GM19193 (cell line): ENCODE data around the gene C19orf25.

Experiments used
- POLR2A ChIP-seq: IDR thresholded peaks from 4 replicates; pipeline ENCODE4 v1.6.1; 2011; ENCODE audit not compliant: insufficient read depth, insufficient read length; ENCODE audit errors: extremely low read depth

Gene C19orf25

DNA sequence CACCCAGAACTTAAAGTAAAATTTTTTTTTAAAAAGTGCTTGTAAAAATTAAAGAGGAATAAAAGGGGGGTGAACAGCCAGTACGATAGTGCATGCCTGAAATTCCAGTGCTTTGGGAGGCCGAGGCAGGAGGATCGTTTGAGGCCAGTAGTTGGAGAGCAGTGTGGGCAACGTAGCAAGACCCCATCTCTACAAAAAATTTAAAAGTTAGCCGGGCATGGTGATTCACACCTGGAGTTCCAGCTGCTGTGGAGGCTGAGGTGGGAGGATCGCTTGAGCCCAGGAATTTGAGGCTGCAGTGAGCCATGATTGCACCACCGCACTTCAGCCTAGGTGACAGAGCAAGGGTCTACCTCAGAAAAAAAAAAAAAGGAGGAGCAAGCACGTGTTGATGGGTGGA is 26.0 kb upstream of the C19orf25 start:
- no peak for TF ChIP-seq POLR2A

DNA sequence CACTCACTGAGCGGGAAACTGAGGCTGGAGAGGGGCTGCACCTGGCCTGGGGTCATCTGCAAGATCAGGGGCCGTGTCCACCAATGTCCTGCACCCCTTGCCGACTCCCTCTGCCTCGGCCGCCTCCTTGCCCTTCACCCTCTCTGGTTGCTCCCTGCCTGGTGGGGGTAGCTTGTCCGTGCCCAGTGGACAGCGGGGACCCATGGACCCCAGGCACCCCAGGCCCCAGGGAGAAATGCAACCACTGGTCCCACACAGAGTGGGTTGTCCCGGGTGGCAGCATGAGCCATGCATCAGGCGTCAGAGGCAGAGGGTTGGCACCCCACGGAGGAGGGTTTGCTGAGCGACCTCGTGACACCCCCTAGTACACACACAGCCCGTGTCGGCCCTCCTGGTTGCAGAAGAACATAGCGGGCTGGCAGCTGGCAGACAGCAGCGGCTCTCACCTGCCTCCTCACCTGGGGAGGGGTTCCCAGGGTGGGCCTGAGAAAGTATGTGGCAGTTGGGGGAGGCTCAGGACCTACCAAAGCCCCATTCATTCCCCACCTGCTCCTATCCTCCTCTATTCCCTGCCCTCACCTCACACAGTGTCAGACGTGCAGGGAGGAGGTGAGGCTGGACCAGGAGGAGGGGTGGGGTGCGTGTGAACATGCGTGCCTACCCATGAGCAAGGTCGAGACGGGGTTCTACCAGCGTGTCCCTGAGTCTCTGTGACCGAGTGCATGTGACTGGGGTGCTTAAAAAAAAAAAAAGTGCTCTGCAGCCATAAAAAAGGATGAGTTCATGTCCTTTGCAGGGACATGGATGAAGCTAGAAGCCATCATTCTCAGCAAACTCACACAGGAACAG is 25.1 kb upstream of the C19orf25 start:
- TF ChIP-seq POLR2A, result no peak

DNA sequence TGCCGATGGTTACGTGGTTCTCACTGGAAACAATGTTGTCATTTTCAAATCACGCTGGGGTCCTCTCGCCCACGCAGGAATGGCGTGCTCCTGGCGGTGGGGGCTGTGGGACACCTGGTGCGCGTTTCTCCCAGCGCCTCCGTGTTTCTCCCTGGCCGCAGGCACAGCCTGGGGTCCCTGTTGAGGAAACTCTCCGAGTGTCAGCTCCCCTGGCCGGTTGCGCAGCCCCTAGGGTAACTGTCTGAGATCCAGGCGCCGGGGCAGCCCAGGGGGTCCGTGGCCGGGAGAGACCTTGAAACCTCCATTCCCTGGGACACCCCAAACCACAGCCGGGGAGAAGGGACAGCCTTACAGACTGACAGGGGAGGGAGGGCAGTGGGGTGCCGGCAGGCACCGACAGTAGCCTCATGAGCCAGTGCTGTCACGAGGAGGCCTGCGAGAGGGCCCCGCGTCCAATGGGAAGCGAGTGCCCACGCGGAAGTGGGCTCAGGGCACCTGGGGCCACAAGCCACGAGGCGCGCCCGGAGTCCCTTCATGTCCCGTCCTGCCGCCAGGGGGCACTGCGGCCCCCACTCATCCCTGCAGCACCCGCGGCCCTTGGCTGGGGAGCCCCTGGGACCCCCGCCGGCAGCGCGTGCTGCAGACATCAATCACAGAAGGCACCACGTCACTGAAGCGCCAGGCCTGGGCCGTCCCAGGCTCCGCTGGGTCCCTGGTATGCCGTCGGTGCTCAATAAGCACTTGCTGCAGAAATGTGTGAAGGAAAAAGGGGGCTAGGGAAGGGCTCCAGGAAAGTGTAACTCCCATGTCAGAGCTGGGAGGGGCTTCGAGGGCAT is 24.3 kb upstream of the C19orf25 start:
- TF ChIP-seq POLR2A, result no peak

DNA sequence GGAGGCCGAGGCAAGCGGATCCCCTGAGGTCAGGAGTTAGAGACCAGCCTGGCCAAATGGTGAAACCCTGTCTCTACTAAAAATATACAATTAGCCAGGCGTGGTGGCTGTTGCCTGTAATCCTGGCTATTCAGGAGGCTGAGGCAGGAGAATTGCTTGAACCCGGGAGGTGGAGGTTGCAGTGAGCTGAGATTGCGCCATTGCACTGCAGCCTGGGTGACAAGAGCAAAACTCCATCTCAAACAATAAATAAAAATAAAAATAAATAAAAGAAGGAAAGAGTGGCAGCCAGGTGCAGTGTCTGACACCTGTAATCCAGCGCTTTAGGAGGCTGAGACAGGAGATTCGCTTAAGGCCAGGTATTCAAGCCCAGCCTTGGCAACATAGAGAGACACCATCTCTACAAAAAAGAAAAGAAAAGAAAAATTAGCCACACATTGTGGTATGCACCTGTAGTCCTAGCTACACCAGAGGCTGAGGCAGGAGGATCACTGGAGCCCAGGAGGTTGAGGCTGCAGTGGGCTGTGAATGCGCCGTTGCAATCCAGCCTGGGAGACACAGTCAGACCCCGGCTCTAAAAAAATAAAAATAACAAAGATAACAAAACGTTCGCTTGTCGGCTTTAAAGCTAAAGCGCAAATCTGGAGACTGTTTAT is 23.5 kb upstream of the C19orf25 start:
- TF ChIP-seq POLR2A, result no peak

DNA sequence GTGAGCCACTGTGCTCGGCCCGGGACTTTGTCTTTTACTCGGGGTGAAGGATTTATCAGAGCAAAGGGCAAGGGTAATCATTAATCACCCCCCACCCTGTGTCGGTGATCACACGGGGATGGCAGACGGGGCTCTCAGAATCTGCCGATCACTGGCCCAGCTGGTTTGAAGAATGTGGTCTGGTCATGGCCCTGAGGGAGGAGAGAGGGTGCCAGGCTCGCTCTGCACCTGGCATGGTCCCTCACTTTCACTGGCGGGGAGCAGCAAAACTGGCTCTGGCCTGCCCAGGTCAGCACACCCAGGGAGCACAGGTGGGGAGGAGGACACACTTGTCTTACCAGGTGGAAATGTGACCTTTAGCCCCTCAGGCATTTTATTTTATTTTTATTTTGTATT is 22.2 kb upstream of the C19orf25 start:
- TF ChIP-seq POLR2A, result no peak

DNA sequence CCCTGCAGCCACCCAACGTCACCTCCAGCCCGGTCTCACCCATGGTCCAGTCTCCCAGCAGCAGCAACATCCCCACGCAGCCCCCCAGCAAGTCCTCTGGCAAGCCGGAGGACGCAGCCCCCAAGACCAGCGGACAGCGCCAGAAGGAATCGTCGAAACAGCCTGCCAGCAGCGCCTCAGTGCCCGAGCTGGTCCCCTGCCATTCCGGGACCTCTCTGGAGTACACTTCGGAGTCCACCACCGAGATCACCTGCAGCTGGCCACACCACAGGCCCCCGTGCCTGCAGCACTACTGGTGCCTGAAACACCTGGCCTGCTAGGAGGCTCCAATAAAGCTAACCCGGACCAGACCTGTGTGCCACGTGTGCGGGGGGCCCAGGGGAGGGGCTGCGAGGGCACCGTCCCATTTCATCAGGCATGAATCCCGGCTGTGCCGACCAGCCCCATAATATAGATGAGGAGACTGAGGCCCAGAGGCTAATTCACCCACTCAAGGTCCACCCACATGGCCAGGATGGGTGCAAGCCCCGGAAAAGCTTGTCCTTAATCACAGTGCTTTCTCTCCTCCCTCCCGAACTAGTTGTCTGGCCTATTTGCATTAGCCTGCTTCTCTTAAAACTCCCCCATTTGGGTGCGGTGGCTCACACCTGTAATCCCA is 18.7 kb upstream of the C19orf25 start:
- no peak for TF ChIP-seq POLR2A

DNA sequence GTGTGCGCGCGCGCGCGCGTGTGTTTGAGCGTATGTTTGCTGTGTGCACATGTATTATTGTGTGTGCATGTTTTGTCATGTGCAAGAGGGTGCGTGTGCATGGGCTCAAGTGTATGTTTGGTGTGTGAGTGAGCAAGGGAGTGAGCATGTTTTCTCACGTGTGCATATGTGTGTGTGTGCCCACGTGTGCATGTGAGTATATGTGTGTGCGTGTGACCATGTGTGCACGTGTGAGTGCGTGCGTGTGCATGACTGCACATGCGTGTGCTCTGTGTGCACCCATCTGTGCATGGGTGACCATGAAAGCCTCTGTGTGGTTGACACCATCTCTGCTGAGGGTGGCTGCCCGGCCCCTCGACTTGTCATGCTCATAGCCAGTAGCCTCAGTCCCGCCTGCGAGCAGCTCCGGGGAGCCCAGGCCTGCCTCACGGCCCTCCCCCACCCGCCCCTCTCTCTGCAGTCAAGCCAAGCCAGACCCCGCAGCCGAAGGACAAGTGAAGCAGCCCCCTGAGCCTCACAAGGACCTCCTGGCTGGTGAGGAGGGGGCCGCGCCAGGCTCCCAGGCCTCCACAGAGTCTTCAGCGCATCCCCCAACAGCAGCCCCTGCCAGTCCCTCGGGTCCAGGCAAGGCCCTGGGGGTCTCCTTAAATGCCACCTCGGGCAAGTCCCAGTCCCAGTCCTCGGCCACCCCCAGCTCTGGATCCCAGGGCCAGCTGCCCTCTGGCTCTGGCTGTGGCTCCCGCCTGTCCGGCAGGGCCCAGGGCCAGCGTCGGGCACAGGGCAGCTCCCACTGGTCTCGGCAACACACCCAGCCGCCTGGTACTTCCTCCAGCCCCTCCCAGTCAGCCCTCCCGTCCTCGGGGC is 17.9 kb upstream of the C19orf25 start:
- no peak for TF ChIP-seq POLR2A

DNA sequence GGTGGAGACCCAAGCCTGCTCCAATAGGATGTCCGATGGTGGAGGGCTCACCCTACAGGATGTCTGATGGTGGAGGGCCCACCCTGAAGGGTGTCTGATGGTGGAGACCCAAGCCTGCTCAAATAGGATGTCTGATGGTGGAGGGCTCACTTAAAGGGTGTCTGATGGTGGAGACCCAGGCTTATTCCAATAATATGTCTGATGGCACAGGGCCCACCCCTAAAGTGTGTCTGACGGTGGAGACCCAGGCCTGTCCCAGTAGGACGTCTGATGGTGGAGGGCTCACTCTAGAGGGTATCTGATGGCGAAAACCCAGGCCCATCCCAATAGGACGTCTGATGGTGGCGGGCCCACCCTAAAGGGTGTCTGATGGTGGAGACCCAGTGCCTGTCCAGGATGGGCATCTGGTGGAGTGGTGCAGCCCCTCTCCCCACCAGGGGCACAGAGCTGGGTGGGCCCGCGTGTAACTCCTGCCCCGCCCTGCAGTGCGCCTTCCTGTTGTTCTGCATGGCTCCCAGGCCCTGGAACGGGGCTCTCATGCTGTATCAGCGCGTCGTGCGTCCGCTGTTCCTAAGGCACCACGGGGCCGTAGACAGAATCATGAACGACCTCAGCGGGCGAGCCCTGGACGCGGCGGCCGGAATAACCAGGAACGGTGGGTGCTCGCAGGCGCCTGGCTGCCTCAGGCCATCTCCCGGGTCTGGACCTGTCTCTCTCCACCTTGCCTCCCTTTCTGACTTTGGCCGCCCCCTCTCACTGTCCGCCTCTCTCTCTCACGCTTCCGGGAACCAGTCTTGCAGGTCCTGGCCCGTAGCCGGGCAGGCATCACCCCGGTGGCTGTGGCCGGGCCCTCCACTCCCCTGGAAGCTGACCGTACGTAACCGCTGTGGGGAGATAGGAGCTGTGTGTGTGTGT is 17.0 kb upstream of the C19orf25 start:
- no peak for TF ChIP-seq POLR2A

DNA sequence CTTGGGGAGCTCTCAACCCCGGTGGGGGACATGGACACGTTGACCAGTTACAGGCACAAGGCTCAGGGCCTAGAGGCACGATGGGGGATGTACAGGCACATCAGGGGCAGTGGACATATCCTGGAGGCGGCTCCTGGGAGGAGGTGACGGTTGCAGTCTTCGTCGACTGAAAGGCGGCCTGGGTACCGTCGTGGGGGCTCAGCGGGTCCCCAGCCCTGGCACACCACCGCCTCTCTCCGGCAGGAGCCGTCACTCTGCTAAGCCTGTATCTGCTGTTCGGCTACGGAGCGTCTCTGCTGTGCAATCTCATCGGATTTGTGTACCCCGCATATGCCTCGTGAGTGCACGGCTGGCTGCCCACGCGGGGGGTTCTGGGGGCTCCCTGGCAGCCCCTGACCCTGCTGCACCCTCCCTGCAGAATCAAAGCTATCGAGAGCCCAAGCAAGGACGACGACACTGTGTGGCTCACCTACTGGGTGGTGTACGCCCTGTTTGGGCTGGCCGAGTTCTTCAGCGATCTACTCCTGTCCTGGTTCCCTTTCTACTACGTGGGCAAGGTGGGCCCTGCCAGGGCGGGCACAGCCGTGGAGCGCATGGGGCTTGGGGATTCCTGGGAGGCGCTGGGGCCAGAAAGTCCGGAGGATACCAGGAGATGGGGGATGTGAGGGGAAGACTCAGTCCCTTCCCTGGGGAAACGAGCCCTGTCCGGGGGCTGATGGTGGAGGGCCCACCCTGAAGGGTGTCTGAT is 16.2 kb upstream of the C19orf25 start:
- TF ChIP-seq POLR2A, result no peak

DNA sequence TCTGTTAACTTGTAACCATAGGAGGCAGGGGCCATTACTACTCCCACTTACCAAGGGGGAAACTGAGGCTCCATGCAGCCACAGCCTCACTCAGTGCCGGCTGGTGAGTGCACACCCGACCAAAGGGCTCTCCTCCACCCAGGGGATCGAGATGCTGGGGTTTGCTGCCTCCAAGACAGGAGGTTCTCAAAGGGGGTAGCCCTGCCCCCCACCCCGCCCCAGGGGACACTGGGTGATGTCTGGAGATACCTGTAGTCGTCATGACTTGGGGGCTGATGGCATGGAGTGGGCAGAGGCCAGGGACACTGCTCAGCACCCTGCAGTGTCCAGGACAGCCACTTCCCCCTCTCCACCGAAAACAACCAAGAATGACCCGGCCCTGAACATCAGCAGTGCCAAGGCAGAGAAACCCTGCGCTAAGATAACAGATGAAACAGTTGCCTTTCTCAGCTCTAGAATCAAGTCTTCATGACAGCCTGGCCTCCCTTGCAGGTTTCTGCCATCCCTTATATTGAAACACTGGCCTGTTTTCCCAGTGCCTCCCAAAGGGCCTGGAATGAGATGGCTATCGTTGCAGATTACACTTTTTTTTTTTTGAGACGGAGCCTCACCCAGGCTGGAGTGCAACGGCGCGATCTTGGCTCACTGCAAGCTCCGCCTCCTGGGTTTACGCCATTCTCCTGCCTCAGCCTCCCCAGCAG is 15.2 kb upstream of the C19orf25 start:
- TF ChIP-seq POLR2A, result no peak

DNA sequence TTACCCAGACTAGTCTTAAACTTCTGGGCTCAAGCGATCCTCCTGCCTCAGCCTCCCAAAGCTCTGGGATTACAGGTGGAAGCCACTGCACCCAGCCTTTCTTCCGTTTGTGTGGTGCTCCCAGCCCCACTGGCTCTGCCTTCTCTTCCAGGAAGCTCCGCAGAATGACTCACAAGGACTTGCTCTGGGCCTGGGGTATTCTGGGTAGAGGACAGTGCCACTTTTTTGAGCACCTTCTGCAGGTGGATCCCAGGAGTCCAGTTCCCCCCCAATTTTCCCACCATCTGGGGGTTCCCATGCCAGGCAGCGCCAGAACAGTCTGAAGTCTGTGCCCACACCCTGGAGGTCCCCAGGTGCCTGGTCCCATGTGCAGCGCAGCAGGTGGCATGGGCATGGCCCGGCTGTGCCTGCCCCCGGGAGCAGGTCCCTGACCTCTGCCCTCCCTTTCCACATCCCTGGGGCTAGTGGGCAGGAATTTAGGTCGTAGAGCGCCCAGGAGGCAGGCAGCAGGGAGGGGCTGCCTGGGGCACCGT is 13.5 kb upstream of the C19orf25 start:
- no peak for TF ChIP-seq POLR2A

DNA sequence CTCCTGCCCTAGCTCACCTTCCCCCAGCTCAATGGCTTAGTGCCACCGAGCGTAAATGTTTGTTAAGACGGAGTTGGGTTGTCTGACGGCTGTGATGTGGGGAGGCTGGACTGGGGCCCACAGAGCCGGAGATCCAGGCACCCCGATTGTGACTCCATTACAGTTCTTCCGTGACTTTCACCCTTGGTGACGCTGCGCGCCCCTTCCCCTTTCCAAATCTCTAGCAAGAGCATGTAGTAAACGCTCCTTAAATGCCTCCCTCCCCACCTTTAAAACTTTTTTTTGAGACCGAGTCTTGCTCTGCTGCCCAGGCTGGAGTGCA is 12.8 kb upstream of the C19orf25 start:
- TF ChIP-seq POLR2A, result no peak
